ENCODE data around the gene IFT20. TPM values are rescaled to one million over a fixed set of nuclear protein-coding genes. Genes with fewer than 3 reads are reported as not detected.

IFT20 gene
- total RNA-seq, 1 experiment from 2014 or later = 25.4 TPM

- Histone ChIP-seq H3K27me3 (ENCODE audit: control insufficient read depth, insufficient read depth, low read length) (no peaks in the 10 kb centered on the region), H3K4me3 (ENCODE audit: low read depth in 2 of 2, low read length in 2 of 2) (peak overlapping the region; percentile 16 to 26), H3K36me3 (ENCODE audit: control insufficient read depth, insufficient read depth, low read length) (no peaks in the 10 kb centered on the region), H3K4me1 (ENCODE audit: control insufficient read depth, insufficient read depth, low read length) (no peaks in the 10 kb centered on the region), H3K9me3 (ENCODE audit: control insufficient read depth, insufficient read depth, low read depth, low read length) (no peaks in the 10 kb centered on the region), H3K27ac (ENCODE audit: low read length) (no peak overlapping the region)
- no peak for DNase-seq (ENCODE audit: low read depth, low spot score)
- ChIA-PET CTCF (interaction anchor here (0.6 kb wide), 1 partner anchor 82 kb away, joined by 4 read pairs; no protein-coding TSS in a partner anchor), POLR2A (interaction anchor here (0.6 kb wide), 1 partner anchor 1006 kb away, joined by 3 read pairs; no protein-coding TSS in a partner anchor)
- in situ Hi-C loops (cut with HindIII; ENCODE audit: low pct_unique_long_range_greater_than_20kb, low sequenced_read_pairs) = no loop called here
- peak; percentile 65 for ATAC-seq
- intact Hi-C loops (cut with micrococcal nuclease; ENCODE audit: unreplicated experiment) = no loop called here
- no peak for TF ChIP-seq TCF7L2 (IDR thresholded peaks at IDR 0.05; ENCODE audit: low read depth, low read length)
- TF ChIP-seq CTCF (IDR thresholded peaks at IDR 0.05) = no peak
- TF ChIP-seq REST (IDR thresholded peaks at IDR 0.05; ENCODE audit: insufficient read depth in 1 of 2, low read depth in 2 of 2, low read length in 1 of 2) = no peak
- TF ChIP-seq POLR2AphosphoS5 (IDR thresholded peaks at IDR 0.05; ENCODE audit: low read depth, low read length) = no peak
- TF ChIP-seq SIN3A (IDR thresholded peaks at IDR 0.05; ENCODE audit: borderline replicate concordance, insufficient read depth, low read depth, low read length) = no peak
- no TSS peak for BruUV-seq (replicated peaks)
Measured at GRCh38 chr17:28384281-28385036, 49.2 kb upstream of the IFT20 start.

- CTCF ChIA-PET = no interaction called here
Measured at GRCh38 chr17:28381141-28381825, 46.0 kb upstream of the IFT20 start.

More at GRCh38 chr17:28381141-28381825, 46.0 kb upstream of the IFT20 start:
- no peaks in the 10 kb centered on the region for H3K4me1 ChIP-seq (ENCODE audit: control insufficient read depth, insufficient read depth, low read length)
- no peak overlapping the region for H3K4me3 ChIP-seq (ENCODE audit: low read depth in 2 of 2, low read length in 2 of 2)
- no peaks in the 10 kb centered on the region for H3K36me3 ChIP-seq (ENCODE audit: control insufficient read depth, insufficient read depth, low read length)
- DNase-seq (ENCODE audit: low read depth, low spot score) = no peak
- H3K27ac ChIP-seq (ENCODE audit: low read length) = no peak overlapping the region
- in situ Hi-C loops (cut with HindIII; ENCODE audit: low pct_unique_long_range_greater_than_20kb, low sequenced_read_pairs) (no loop called here), intact Hi-C loops (cut with micrococcal nuclease; ENCODE audit: unreplicated experiment) (no loop called here)
- BruUV-seq (replicated peaks) = no TSS peak
- no peak for ATAC-seq
- TF ChIP-seq REST (IDR thresholded peaks at IDR 0.05; ENCODE audit: insufficient read depth in 1 of 2, low read depth in 2 of 2, low read length in 1 of 2) = no peak
- TF ChIP-seq POLR2AphosphoS5 (IDR thresholded peaks at IDR 0.05; ENCODE audit: low read depth, low read length) = no peak
- no peak for TF ChIP-seq TCF7L2 (IDR thresholded peaks at IDR 0.05; ENCODE audit: low read depth, low read length)
- no peak for TF ChIP-seq CTCF (IDR thresholded peaks at IDR 0.05)
- no peak for TF ChIP-seq SIN3A (IDR thresholded peaks at IDR 0.05; ENCODE audit: borderline replicate concordance, insufficient read depth, low read depth, low read length)
- POLR2A ChIA-PET = no interaction called here
- no peaks in the 10 kb centered on the region for H3K27me3 ChIP-seq (ENCODE audit: control insufficient read depth, insufficient read depth, low read length)
- H3K9me3 ChIP-seq (ENCODE audit: control insufficient read depth, insufficient read depth, low read depth, low read length) = no peaks in the 10 kb centered on the region
